ENCODE results near the gene ADGRD1. TPM values are rescaled to one million over a fixed set of nuclear protein-coding genes. Genes with fewer than 3 reads are reported as not detected.

The ADGRD1 gene
- total and polyA plus RNA-seq, 2 of the 8 experiments (the other 6 are each of a cell fraction or from before 2014, with no cell fraction given), result 0.36 to 0.48 TPM

DNA sequence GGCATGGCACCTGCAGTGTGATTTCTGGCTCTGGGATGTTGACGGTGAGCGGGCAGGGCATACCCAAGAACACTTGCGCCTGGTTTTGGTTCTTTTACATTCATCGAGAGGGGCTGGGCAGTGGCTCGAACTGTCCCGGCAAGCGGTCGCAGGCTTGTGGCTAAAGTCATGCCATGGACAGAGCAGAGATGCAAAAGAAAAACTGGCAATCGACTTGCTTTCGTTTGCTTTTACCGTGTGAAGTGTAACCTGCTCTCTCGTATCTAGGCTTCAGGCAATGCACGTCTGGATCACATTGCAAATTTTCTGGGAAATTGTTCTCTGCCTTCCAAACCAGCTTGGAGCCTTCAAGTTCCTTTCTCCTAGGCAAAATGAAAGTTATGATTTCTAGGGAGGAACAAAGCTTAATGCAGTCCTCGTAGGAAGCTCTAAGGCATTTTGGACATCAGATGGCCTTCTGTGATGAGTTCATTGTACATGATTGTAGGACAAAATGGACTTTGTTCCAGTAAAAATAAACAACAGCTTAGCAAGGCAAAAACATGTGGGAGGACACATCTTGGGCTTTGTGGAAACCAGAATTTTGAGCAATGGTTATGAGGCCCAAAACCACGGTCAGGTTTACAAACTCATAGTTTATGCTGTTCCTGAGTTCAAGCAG is 18.3 kb downstream of the ADGRD1 start:
- Histone ChIP-seq H2BK5ac (ENCODE audit: low read depth, low read length) (no peak overlapping the region), H4K8ac (ENCODE audit: extremely low read depth, insufficient read depth, low read length) (no peak overlapping the region), H4K91ac (replicated peaks; ENCODE audit: insufficient read length, low read length) (no peak overlapping the region), H3K14ac (ENCODE audit: insufficient read length) (no peak overlapping the region), H3K4me1 (replicated peaks in 1 of 4; ENCODE audit: control insufficient read depth in 3 of 4, insufficient read depth in 4 of 4, low read length in 3 of 4) (no peaks in the 10 kb centered on the region), H4K5ac (ENCODE audit: insufficient read length, low read depth, low read length) (no peak overlapping the region), H3K9ac (replicated peaks in 1 of 4; ENCODE audit: extremely low read depth in 1 of 4, low read depth in 3 of 4, low read length in 3 of 4) (no peak overlapping the region), H2BK20ac (ENCODE audit: low read length) (no peak overlapping the region), H3K27me3 (replicated peaks in 1 of 4; ENCODE audit: control insufficient read depth in 3 of 4, extremely low read depth in 1 of 4, insufficient read depth in 3 of 4, low read length in 3 of 4) (no peaks in the 10 kb centered on the region; a peak in 1 of 7 replicates), H4K20me1 (replicated peaks in 1 of 2; ENCODE audit: control insufficient read depth in 1 of 2, insufficient read depth in 2 of 2, low read length in 2 of 2) (no peaks in the 10 kb centered on the region), H3K79me1 (ENCODE audit: low read depth, low read length) (no peaks in the 10 kb centered on the region), H3K9me3 (ENCODE audit: insufficient read depth in 2 of 2, low read depth in 1 of 2, low read length in 1 of 2) (no peaks in the 10 kb centered on the region), H2AFZ (ENCODE audit: low read length) (no peak overlapping the region), H2AK5ac (ENCODE audit: low read depth, low read length) (no peak overlapping the region), H3K4me2 (ENCODE audit: insufficient read depth in 1 of 2, low read depth in 2 of 2, low read length in 2 of 2) (no peak overlapping the region), H2BK12ac (ENCODE audit: low read depth, low read length) (no peak overlapping the region; the same call in 1 of the 2 replicates), H3K79me2 (ENCODE audit: control insufficient read depth in 1 of 2, insufficient read depth in 2 of 2, low read length in 2 of 2) (no peaks in the 10 kb centered on the region), H3K27ac (ENCODE audit: low read depth, low read length) (no peak overlapping the region), H3K36me3 (ENCODE audit: control insufficient read depth in 2 of 4, insufficient read depth in 4 of 4, low read length in 3 of 4) (no peaks in the 10 kb centered on the region), H3K56ac (replicated peaks; ENCODE audit: insufficient read length, low read depth, low read length) (no peak overlapping the region), H3K23ac (ENCODE audit: insufficient read length) (no peak overlapping the region), H2BK15ac (ENCODE audit: low read length) (no peak overlapping the region), H3K4ac (replicated peaks; ENCODE audit: insufficient read length, low read depth, low read length) (no peak overlapping the region), H3K18ac (ENCODE audit: extremely low read depth, low read length) (no peak overlapping the region), H3K4me3 (ENCODE audit: extremely low read depth in 1 of 4, insufficient read depth in 2 of 4, low read depth in 3 of 4, low read length in 4 of 4) (no peak overlapping the region), H2BK120ac (replicated peaks; ENCODE audit: low read depth, low read length) (no peak overlapping the region), H3K23me2 (ENCODE audit: low read depth, low read length) (no peaks in the 10 kb centered on the region)
- WGBS, 2 experiments (ENCODE audit: extremely low coverage in 1 of 2, insufficient coverage in 1 of 2, insufficient read length in 1 of 2, insufficient replicate concordance in 2 of 2, low coverage in 1 of 2, low lambda C conversion rate in 2 of 2, missing lambda C conversion rate in 1 of 2), result 90% methylated on average over 15 of the region's 15 CpGs; no CpG with 5 or more reads in 1 of the 2 experiments
- no peak for FAIRE-seq
- DNase-seq (ENCODE audit: low read depth in 1 of 2, low spot score in 2 of 2), result no peak
- ChIA-PET CTCF (ENCODE audit: partially characterized antibody) (no interaction called here), POLR2A (ENCODE audit: partially characterized antibody) (interaction anchor here (1.1 kb wide), 1 partner anchor 88 kb away, joined by 3 read pairs; no protein-coding TSS in a partner anchor)
- TF ChIP-seq ASH2L (IDR thresholded peaks at IDR 0.05; ENCODE audit: low read length), result no peak

Data from H1 (cell line).